Astrocyte (in vitro differentiated cells and primary cell): ENCODE results near the gene FGGY.

Experiments used
- CTCF ChIP-seq: IDR thresholded peaks from 2 replicates; pipeline ENCODE4 v1.5.1; 2011; ENCODE audit warnings: low read depth, mild to moderate bottlenecking, inconsistent platforms, low read length, moderate library complexity; ENCODE audit not compliant: insufficient read depth
- EZH2 ChIP-seq: IDR thresholded peaks from 2 replicates; pipeline ENCODE4 v1.6.1; 2012; ENCODE audit warnings: mild to moderate bottlenecking, low read length, inconsistent platforms; ENCODE audit not compliant: insufficient read depth

GRCh38 chr1:59580257-59580656 lies 283.4 kb downstream of the FGGY start:
- TF ChIP-seq EZH2 (no peak), CTCF (no peak)
